Activated naive CD4-positive, alpha-beta T cell treated with anti-CD3 and anti-CD28 coated beads, Interleukin-2, amount 50 U/mL, for 24 hours (primary cell): ENCODE measurements around the gene RCE1.

Source experiments
- H3K27ac Mint-ChIP-seq: one replicate; pipeline ENCODE4 v1.8.0; 2021; ENCODE audit warnings: mild to moderate bottlenecking, mixed read lengths
- H3K27me3 Mint-ChIP-seq: one replicate; pipeline ENCODE4 v1.8.0; 2021; ENCODE audit warnings: mixed read lengths
- H3K36me3 Mint-ChIP-seq: one replicate; pipeline ENCODE4 v1.8.0; 2021; ENCODE audit warnings: mixed read lengths
- H3K4me1 Mint-ChIP-seq: one replicate; pipeline ENCODE4 v1.8.0; 2021; ENCODE audit warnings: mixed read lengths
- H3K4me3 Mint-ChIP-seq: one replicate; pipeline ENCODE4 v1.8.0; 2021; ENCODE audit warnings: mild to moderate bottlenecking, mixed read lengths
- H3K9me3 Mint-ChIP-seq: one replicate; pipeline ENCODE4 v1.8.0; 2021; ENCODE audit warnings: mixed read lengths

RCE1 gene

GRCh38 chr11:66840317-66841091 lies 2.7 kb upstream of the RCE1 start:
- peaks cover 62% of the 10 kb centered on the region for H3K4me1 Mint-ChIP-seq
- H3K27me3 Mint-ChIP-seq = no peaks in the 10 kb centered on the region
- peak overlapping the region; percentile 79 for H3K27ac Mint-ChIP-seq
- peaks cover 2% of the 10 kb centered on the region for H3K36me3 Mint-ChIP-seq
- H3K9me3 Mint-ChIP-seq = no peaks in the 10 kb centered on the region
- peak overlapping the region; percentile 16 for H3K4me3 Mint-ChIP-seq

GRCh38 chr11:66841861-66842260 lies 1.4 kb upstream of the RCE1 start:
- Mint-ChIP-seq H3K4me1 (peaks cover 56% of the 10 kb centered on the region), H3K27ac (peak overlapping the region; percentile 92), H3K36me3 (peaks cover 2% of the 10 kb centered on the region), H3K27me3 (no peaks in the 10 kb centered on the region), H3K9me3 (no peaks in the 10 kb centered on the region), H3K4me3 (peak overlapping the region; percentile 98)

GRCh38 chr11:66842501-66842895 lies 743 bp upstream of the RCE1 start:
- Mint-ChIP-seq H3K4me3 (peak overlapping the region; percentile 98), H3K4me1 (peaks cover 56% of the 10 kb centered on the region), H3K9me3 (no peaks in the 10 kb centered on the region), H3K27me3 (no peaks in the 10 kb centered on the region), H3K36me3 (peaks cover 2% of the 10 kb centered on the region), H3K27ac (peak overlapping the region; percentile 92)

GRCh38 chr11:66843776-66844495 lies 695 bp downstream of the RCE1 start:
- Mint-ChIP-seq H3K9me3 (no peaks in the 10 kb centered on the region), H3K27ac (peak overlapping the region; percentile 97), H3K4me3 (peak overlapping the region; percentile 98), H3K4me1 (peaks cover 50% of the 10 kb centered on the region), H3K36me3 (peaks cover 2% of the 10 kb centered on the region), H3K27me3 (no peaks in the 10 kb centered on the region)

- peak overlapping the region; percentile 98 for H3K4me3 Mint-ChIP-seq
- no peak overlapping the region for H3K27ac Mint-ChIP-seq
- no peaks in the 10 kb centered on the region for H3K27me3 Mint-ChIP-seq
- H3K36me3 Mint-ChIP-seq = peaks cover 2% of the 10 kb centered on the region
- H3K4me1 Mint-ChIP-seq = peaks cover 44% of the 10 kb centered on the region
- no peaks in the 10 kb centered on the region for H3K9me3 Mint-ChIP-seq
Measured at GRCh38 chr11:66844496-66845142, 1.4 kb downstream of the RCE1 start.

- no peaks in the 10 kb centered on the region for H3K9me3 Mint-ChIP-seq
- no peaks in the 10 kb centered on the region for H3K27me3 Mint-ChIP-seq
- H3K4me1 Mint-ChIP-seq = peaks cover 38% of the 10 kb centered on the region
- H3K27ac Mint-ChIP-seq = peak overlapping the region; percentile 46
- peak overlapping the region; percentile 98 for H3K4me3 Mint-ChIP-seq
- peaks cover 2% of the 10 kb centered on the region for H3K36me3 Mint-ChIP-seq
Measured at GRCh38 chr11:66845143-66845875, 2.1 kb downstream of the RCE1 start.

GRCh38 chr11:66845876-66846212 lies 2.6 kb downstream of the RCE1 start:
- Mint-ChIP-seq H3K27ac (no peak overlapping the region), H3K9me3 (no peaks in the 10 kb centered on the region), H3K36me3 (peaks cover 2% of the 10 kb centered on the region), H3K4me3 (no peak overlapping the region), H3K27me3 (no peaks in the 10 kb centered on the region), H3K4me1 (peaks cover 32% of the 10 kb centered on the region)

- Mint-ChIP-seq H3K27ac (no peak overlapping the region), H3K4me3 (no peak overlapping the region), H3K4me1 (peaks cover 24% of the 10 kb centered on the region)
Measured at GRCh38 chr11:66846671-66847091, 3.4 kb downstream of the RCE1 start.

GRCh38 chr11:66847461-66848232 lies 4.4 kb downstream of the RCE1 start:
- no peak overlapping the region for H3K4me3 Mint-ChIP-seq
- no peak overlapping the region for H3K27ac Mint-ChIP-seq
- peaks cover 21% of the 10 kb centered on the region for H3K4me1 Mint-ChIP-seq
- H3K36me3 Mint-ChIP-seq = no peaks in the 10 kb centered on the region
- no peaks in the 10 kb centered on the region for H3K27me3 Mint-ChIP-seq
- H3K9me3 Mint-ChIP-seq = no peaks in the 10 kb centered on the region

More at GRCh38 chr11:66846671-66847091, 3.4 kb downstream of the RCE1 start:
- Mint-ChIP-seq H3K27me3 (no peaks in the 10 kb centered on the region), H3K9me3 (no peaks in the 10 kb centered on the region), H3K36me3 (peaks cover 2% of the 10 kb centered on the region)

- H3K27me3 Mint-ChIP-seq = no peaks in the 10 kb centered on the region
- peak overlapping the region; percentile 51 for H3K27ac Mint-ChIP-seq
- peaks cover 19% of the 10 kb centered on the region for H3K4me1 Mint-ChIP-seq
- no peaks in the 10 kb centered on the region for H3K9me3 Mint-ChIP-seq
- no peak overlapping the region for H3K4me3 Mint-ChIP-seq
- no peaks in the 10 kb centered on the region for H3K36me3 Mint-ChIP-seq
Measured at GRCh38 chr11:66848671-66849500, 5.6 kb downstream of the RCE1 start.

- Mint-ChIP-seq H3K27me3 (no peaks in the 10 kb centered on the region), H3K36me3 (no peaks in the 10 kb centered on the region), H3K4me1 (peaks cover 13% of the 10 kb centered on the region)
Measured at GRCh38 chr11:66849501-66850234, 6.4 kb downstream of the RCE1 start.

GRCh38 chr11:66850235-66850587 lies 7.0 kb downstream of the RCE1 start:
- H3K27me3 Mint-ChIP-seq = no peaks in the 10 kb centered on the region
- H3K9me3 Mint-ChIP-seq = no peaks in the 10 kb centered on the region
- peaks cover 7% of the 10 kb centered on the region for H3K4me1 Mint-ChIP-seq
- H3K4me3 Mint-ChIP-seq = no peak overlapping the region
- no peak overlapping the region for H3K27ac Mint-ChIP-seq
- no peaks in the 10 kb centered on the region for H3K36me3 Mint-ChIP-seq

More at GRCh38 chr11:66849501-66850234, 6.4 kb downstream of the RCE1 start:
- H3K27ac Mint-ChIP-seq = peak overlapping the region; percentile 51
- no peaks in the 10 kb centered on the region for H3K9me3 Mint-ChIP-seq
- no peak overlapping the region for H3K4me3 Mint-ChIP-seq

GRCh38 chr11:66850588-66851238 lies 7.5 kb downstream of the RCE1 start:
- Mint-ChIP-seq H3K36me3 (no peaks in the 10 kb centered on the region), H3K4me3 (no peak overlapping the region), H3K4me1 (peaks cover 4% of the 10 kb centered on the region), H3K27me3 (no peaks in the 10 kb centered on the region), H3K27ac (no peak overlapping the region), H3K9me3 (no peaks in the 10 kb centered on the region)
